SK-N-SH (cell line): Measurements from ENCODE around the gene TTC28. TPM values are rescaled to one million over a fixed set of nuclear protein-coding genes. Genes with fewer than 3 reads are reported as not detected.

Experiments
- CTCF ChIA-PET: fragments of 300-600, 350-600 bp; formaldehyde crosslinking; extraction: SDS; loops from one replicate; lab custom pipeline; 2021; lab: Yijun Ruan, JAX
- POLR2A ChIA-PET: fragments of 350-600 bp; sonication (Branson Sonifier 250); formaldehyde crosslinking; extraction: SDS; loops from one replicate; lab custom pipeline; 2020; ENCODE audit warnings: antibody characterized with exemption, inconsistent platforms; lab: Yijun Ruan, JAX
- DNase-seq: peaks from one replicate; pipeline ENCODE4 v3.0.0; 2012
- H2AFZ ChIP-seq: fragments of 200-600 bp; sonication (generic); 2 replicates; pipeline ENCODE4 v1.8.1; 2016; ENCODE audit warnings: antibody characterized with exemption, mild to moderate bottlenecking, low read depth
- H3F3A ChIP-seq: fragments of 200-600 bp; sonication (generic); replicated peaks from 2 replicates; pipeline ENCODE3; 2016; ENCODE audit warnings: antibody characterized with exemption, mild to moderate bottlenecking; ENCODE audit not compliant: insufficient read depth
- H3K27ac ChIP-seq, 2 experiments: fragments of 200-500 bp in 1 of 2; fragments of 200-600 bp in 1 of 2; sonication (Bioruptor generic) in 1 of 2; sonication (generic), shearing (Covaris generic) in 1 of 2; 2 replicates each; pipeline versions ENCODE4 v1.5.1 to v1.6.1; 2014 to 2016; ENCODE audit warnings: low read depth in 2 of 2, inconsistent platforms in 1 of 2, low read length in 1 of 2, mild to moderate bottlenecking in 1 of 2, mixed read lengths in 1 of 2
- H3K27me3 ChIP-seq: fragments of 200-600 bp; sonication (generic), shearing (Covaris generic); 2 replicates; pipeline ENCODE4 v1.6.1; 2016; ENCODE audit warnings: mixed run types; ENCODE audit not compliant: insufficient read depth
- H3K36me3 ChIP-seq, 2 experiments: fragments of 200-500 bp in 1 of 2; fragments of 200-600 bp in 1 of 2; sonication (Bioruptor generic) in 1 of 2; sonication (generic) in 1 of 2; replicated peaks in 1 of 2; 2 replicates each; pipeline versions ENCODE3 to v1.5.1; 2014 to 2016; ENCODE audit warnings: low read length in 1 of 2, mild to moderate bottlenecking in 1 of 2; ENCODE audit not compliant: insufficient read depth in 2 of 2, control insufficient read depth in 1 of 2
- H3K4me1 ChIP-seq, 2 experiments: fragments of 200-500 bp in 1 of 2; fragments of 200-600 bp in 1 of 2; sonication (Bioruptor generic) in 1 of 2; sonication (generic), shearing (Covaris generic) in 1 of 2; 2 replicates each; pipeline versions ENCODE4 v1.5.1 to v1.6.1; 2014 to 2016; ENCODE audit warnings: low read depth in 1 of 2, low read length in 1 of 2, mixed run types in 1 of 2; ENCODE audit not compliant: insufficient read depth in 2 of 2, control insufficient read depth in 1 of 2
- H3K4me2 ChIP-seq: fragments of 200-600 bp; sonication (generic), shearing (Covaris generic); 2 replicates; pipeline ENCODE4 v1.6.1; 2017; ENCODE audit warnings: mixed run types
- H3K4me3 ChIP-seq, 2 experiments: fragments of 200-500 bp in 1 of 2; fragments of 200-600 bp in 1 of 2; sonication (Bioruptor generic) in 1 of 2; sonication (generic), shearing (Covaris generic) in 1 of 2; 2 replicates each; pipeline versions ENCODE4 v1.5.1 to v1.8.1; 2014 to 2016; ENCODE audit warnings: low read depth in 2 of 2, inconsistent platforms in 1 of 2, low read length in 1 of 2, mild to moderate bottlenecking in 1 of 2, mixed read lengths in 1 of 2, moderate library complexity in 1 of 2
- H3K79me2 ChIP-seq: fragments of 200-600 bp; sonication (generic); 2 replicates; pipeline ENCODE4 v1.8.1; 2017; ENCODE audit warnings: mild to moderate bottlenecking; ENCODE audit not compliant: insufficient read depth
- H3K9ac ChIP-seq: fragments of 200-600 bp; sonication (generic); 2 replicates; pipeline ENCODE4 v1.6.1; 2017; ENCODE audit warnings: mixed run types
- H3K9me2 ChIP-seq: fragments of 200-600 bp; sonication (generic); 2 replicates; pipeline ENCODE4 v1.6.1; 2017; ENCODE audit warnings: mixed run types
- H3K9me3 ChIP-seq: fragments of 200-600 bp; sonication (generic); 2 replicates; pipeline ENCODE4 v1.6.1; 2017; ENCODE audit warnings: mixed run types, mild to moderate bottlenecking, moderate library complexity
- H4K20me1 ChIP-seq: fragments of 200-600 bp; sonication (generic); 2 replicates; pipeline ENCODE4 v1.6.1; 2017; ENCODE audit warnings: mild to moderate bottlenecking, mixed run types; ENCODE audit not compliant: insufficient read depth
- ELF1 ChIP-seq: IDR thresholded peaks from 2 replicates; pipeline ENCODE4 v1.4.0; 2012
- EP300 ChIP-seq, 2 experiments: IDR thresholded peaks; 2 replicates each; pipeline versions ENCODE4 v1.4.0 to v1.6.1; 2012; ENCODE audit warnings: borderline replicate concordance in 1 of 2, low read depth in 1 of 2, low read length in 1 of 2
- FOXJ3 ChIP-seq: sonication (generic); formaldehyde crosslinking; IDR thresholded peaks from 2 replicates; pipeline ENCODE4 v1.5.1; 2020; ENCODE audit warnings: mild to moderate bottlenecking, missing genetic modification reagents
- FOXM1 ChIP-seq: IDR thresholded peaks from 2 replicates; pipeline ENCODE4 v1.4.0; 2012; ENCODE audit warnings: low read depth, mild to moderate bottlenecking
- GABPA ChIP-seq: IDR thresholded peaks from 2 replicates; pipeline ENCODE4 v1.4.0; 2012; ENCODE audit warnings: low read depth, mild to moderate bottlenecking
- IRF3 ChIP-seq: fragments of 150-350 bp; IDR thresholded peaks from 2 replicates; pipeline ENCODE4 v1.6.1; 2016; ENCODE audit warnings: mild to moderate bottlenecking, low read depth, low read length
- MEF2A ChIP-seq: IDR thresholded peaks from 2 replicates; pipeline ENCODE4 v1.4.0; 2012; ENCODE audit warnings: low read depth, borderline replicate concordance
- NRF1 ChIP-seq: IDR thresholded peaks from 2 replicates; pipeline ENCODE4 v1.6.1; 2012; ENCODE audit warnings: low read depth, mild to moderate bottlenecking, low read length
- RXRA ChIP-seq: IDR thresholded peaks from 2 replicates; pipeline ENCODE4 v1.4.0; 2012; ENCODE audit warnings: low read depth, mild to moderate bottlenecking, borderline replicate concordance
- SIN3A ChIP-seq: IDR thresholded peaks from 2 replicates; pipeline ENCODE4 v1.6.1; 2012; ENCODE audit warnings: low read depth, mild to moderate bottlenecking, low read length, moderate library complexity, borderline replicate concordance
- SMC3 ChIP-seq: IDR thresholded peaks from 2 replicates; pipeline ENCODE4 v1.6.1; 2012; ENCODE audit warnings: low read depth, low read length, improper control_type of control experiment
- TCF12 ChIP-seq: IDR thresholded peaks from 2 replicates; pipeline ENCODE4 v1.4.0; 2012
- YY1 ChIP-seq: IDR thresholded peaks from 2 replicates; pipeline ENCODE4 v1.4.0; 2012; ENCODE audit warnings: low read depth, mild to moderate bottlenecking
- WGBS: methylation state at CpG from one replicate; pipeline ENCODE4 v1.1.6; 2017; ENCODE audit warnings: low lambda C conversion rate; 5-methylcytosine and 5-hydroxymethylcytosine counted together
- polyA plus RNA-seq, 3 experiments: library from polyadenylated mRNA; depleted of rRNA; stranded (reverse); fragments of >200 nt; gene quantifications; 2 replicates each; pipeline ENCODE4 v1.2.3, GENCODE V29; 2012
- TF ChIP-seq, protein P1 (sequence below): IDR thresholded peaks from 2 replicates; pipeline ENCODE4 v1.4.0; 2012; ENCODE audit warnings: low read depth
- TF ChIP-seq, protein P2 (sequence below): IDR thresholded peaks from 2 replicates; pipeline ENCODE4 v1.4.0; 2012; ENCODE audit warnings: low read depth, borderline replicate concordance
- TF ChIP-seq, protein P3 (sequence below): IDR thresholded peaks from 2 replicates; pipeline ENCODE4 v1.4.0; 2012; ENCODE audit warnings: low read depth, borderline replicate concordance
- TF ChIP-seq, protein P4 (sequence below): IDR thresholded peaks from 2 replicates; pipeline ENCODE4; 2012
- TF ChIP-seq, protein P5 (sequence below): IDR thresholded peaks from 2 replicates; pipeline ENCODE4 v1.6.1; 2012; ENCODE audit warnings: mild to moderate bottlenecking, low read depth, low read length, moderate library complexity

TTC28 gene
- polyA plus RNA-seq, 1 of the 3 experiments (the other 2 are of a cell fraction), result 5.9 TPM

DNA sequence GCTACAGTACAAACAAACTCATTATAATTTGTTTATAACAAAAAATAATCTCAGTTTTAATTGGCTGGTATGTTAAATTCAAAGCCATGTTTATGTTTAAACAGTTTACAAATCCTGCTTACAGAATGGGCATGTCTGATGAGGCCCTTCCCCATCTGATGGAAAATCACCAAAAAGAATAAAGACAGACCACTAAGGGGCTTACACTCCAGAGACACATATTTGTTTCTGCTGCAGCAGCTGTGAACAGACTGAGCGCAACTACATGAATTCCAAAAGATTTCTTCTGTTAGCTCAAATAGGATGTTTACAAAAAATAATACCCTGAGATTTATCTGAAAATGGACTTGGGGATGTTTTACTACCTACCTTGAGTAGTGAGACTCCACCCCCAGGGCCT, 585.9 kb downstream of the TTC28 start:
- no peak overlapping the region for H2AFZ ChIP-seq
- TF ChIP-seq YY1 (no peak), FOXM1 (no peak), SIN3A (no peak), MEF2A (no peak), FOXJ3 (CRISPR knock-in tag) (no peak), IRF3 (no peak), NRF1 (no peak), ELF1 (no peak), RXRA (no peak), TCF12 (no peak)
- TF ChIP-seq, protein P1, sequence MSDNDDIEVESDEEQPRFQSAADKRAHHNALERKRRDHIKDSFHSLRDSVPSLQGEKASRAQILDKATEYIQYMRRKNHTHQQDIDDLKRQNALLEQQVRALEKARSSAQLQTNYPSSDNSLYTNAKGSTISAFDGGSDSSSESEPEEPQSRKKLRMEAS, result no peak
- TF ChIP-seq, protein P2, sequence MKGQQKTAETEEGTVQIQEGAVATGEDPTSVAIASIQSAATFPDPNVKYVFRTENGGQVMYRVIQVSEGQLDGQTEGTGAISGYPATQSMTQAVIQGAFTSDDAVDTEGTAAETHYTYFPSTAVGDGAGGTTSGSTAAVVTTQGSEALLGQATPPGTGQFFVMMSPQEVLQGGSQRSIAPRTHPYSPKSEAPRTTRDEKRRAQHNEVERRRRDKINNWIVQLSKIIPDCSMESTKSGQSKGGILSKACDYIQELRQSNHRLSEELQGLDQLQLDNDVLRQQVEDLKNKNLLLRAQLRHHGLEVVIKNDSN, result no peak
- TF ChIP-seq, protein P3, sequence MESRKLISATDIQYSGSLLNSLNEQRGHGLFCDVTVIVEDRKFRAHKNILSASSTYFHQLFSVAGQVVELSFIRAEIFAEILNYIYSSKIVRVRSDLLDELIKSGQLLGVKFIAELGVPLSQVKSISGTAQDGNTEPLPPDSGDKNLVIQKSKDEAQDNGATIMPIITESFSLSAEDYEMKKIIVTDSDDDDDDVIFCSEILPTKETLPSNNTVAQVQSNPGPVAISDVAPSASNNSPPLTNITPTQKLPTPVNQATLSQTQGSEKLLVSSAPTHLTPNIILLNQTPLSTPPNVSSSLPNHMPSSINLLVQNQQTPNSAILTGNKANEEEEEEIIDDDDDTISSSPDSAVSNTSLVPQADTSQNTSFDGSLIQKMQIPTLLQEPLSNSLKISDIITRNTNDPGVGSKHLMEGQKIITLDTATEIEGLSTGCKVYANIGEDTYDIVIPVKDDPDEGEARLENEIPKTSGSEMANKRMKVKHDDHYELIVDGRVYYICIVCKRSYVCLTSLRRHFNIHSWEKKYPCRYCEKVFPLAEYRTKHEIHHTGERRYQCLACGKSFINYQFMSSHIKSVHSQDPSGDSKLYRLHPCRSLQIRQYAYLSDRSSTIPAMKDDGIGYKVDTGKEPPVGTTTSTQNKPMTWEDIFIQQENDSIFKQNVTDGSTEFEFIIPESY, result no peak
- H3K4me1 ChIP-seq, result peaks cover 0 to 33% of the 10 kb centered on the region in 2 experiments; a peak in 2 of 4 replicates
- H3K79me2 ChIP-seq, result no peaks in the 10 kb centered on the region
- H3K27me3 ChIP-seq, result no peaks in the 10 kb centered on the region
- ChIA-PET POLR2A (no interaction called here), CTCF (interaction anchor here (1.1 to 3.7 kb wide), 3 partner anchors 42 to 349 kb away, joined by 3 to 15 read pairs (median 7); no protein-coding TSS in a partner anchor)
- WGBS, result 100% methylated on average over 1 of the region's 1 CpG
- no peaks in the 10 kb centered on the region for H4K20me1 ChIP-seq
- H3F3A ChIP-seq, result peaks cover 5% of the 10 kb centered on the region
- no peak overlapping the region for H3K27ac ChIP-seq
- peaks cover 2 to 36% of the 10 kb centered on the region in 2 experiments for H3K36me3 ChIP-seq
- no peak overlapping the region for H3K4me3 ChIP-seq
- no peaks in the 10 kb centered on the region for H3K9me2 ChIP-seq
- no peaks in the 10 kb centered on the region for H3K9me3 ChIP-seq
- H3K9ac ChIP-seq, result no peak overlapping the region
- no peak for DNase-seq
- H3K4me2 ChIP-seq, result no peak overlapping the region

- DNase-seq, result no peak
- H3K9me3 ChIP-seq, result no peaks in the 10 kb centered on the region
- H3K4me1 ChIP-seq, result peaks cover 0 to 30% of the 10 kb centered on the region in 2 experiments; a peak in 2 of 4 replicates
- no peak overlapping the region for H3K27ac ChIP-seq
- H3K9me2 ChIP-seq, result no peaks in the 10 kb centered on the region
- no peaks in the 10 kb centered on the region for H3K27me3 ChIP-seq
- CTCF ChIA-PET, result interaction anchor here (1.2 kb wide), 1 partner anchor 11 kb away, joined by 4 read pairs; no protein-coding TSS in a partner anchor
- TF ChIP-seq GABPA (no peak), FOXJ3 (CRISPR knock-in tag) (no peak), EP300 (IDR thresholded peaks at IDR 0.05; ENCODE audit: borderline replicate concordance in 1 of 2, low read depth in 1 of 2, low read length in 1 of 2) (no peak), SMC3 (no peak)
- TF ChIP-seq, protein P4, sequence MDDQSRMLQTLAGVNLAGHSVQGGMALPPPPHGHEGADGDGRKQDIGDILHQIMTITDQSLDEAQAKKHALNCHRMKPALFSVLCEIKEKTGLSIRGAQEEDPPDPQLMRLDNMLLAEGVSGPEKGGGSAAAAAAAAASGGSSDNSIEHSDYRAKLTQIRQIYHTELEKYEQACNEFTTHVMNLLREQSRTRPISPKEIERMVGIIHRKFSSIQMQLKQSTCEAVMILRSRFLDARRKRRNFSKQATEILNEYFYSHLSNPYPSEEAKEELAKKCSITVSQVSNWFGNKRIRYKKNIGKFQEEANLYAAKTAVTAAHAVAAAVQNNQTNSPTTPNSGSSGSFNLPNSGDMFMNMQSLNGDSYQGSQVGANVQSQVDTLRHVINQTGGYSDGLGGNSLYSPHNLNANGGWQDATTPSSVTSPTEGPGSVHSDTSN, result no peak
- TF ChIP-seq, protein P5, sequence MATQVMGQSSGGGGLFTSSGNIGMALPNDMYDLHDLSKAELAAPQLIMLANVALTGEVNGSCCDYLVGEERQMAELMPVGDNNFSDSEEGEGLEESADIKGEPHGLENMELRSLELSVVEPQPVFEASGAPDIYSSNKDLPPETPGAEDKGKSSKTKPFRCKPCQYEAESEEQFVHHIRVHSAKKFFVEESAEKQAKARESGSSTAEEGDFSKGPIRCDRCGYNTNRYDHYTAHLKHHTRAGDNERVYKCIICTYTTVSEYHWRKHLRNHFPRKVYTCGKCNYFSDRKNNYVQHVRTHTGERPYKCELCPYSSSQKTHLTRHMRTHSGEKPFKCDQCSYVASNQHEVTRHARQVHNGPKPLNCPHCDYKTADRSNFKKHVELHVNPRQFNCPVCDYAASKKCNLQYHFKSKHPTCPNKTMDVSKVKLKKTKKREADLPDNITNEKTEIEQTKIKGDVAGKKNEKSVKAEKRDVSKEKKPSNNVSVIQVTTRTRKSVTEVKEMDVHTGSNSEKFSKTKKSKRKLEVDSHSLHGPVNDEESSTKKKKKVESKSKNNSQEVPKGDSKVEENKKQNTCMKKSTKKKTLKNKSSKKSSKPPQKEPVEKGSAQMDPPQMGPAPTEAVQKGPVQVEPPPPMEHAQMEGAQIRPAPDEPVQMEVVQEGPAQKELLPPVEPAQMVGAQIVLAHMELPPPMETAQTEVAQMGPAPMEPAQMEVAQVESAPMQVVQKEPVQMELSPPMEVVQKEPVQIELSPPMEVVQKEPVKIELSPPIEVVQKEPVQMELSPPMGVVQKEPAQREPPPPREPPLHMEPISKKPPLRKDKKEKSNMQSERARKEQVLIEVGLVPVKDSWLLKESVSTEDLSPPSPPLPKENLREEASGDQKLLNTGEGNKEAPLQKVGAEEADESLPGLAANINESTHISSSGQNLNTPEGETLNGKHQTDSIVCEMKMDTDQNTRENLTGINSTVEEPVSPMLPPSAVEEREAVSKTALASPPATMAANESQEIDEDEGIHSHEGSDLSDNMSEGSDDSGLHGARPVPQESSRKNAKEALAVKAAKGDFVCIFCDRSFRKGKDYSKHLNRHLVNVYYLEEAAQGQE, result no peak
- POLR2A ChIA-PET, result no interaction called here
- H3K9ac ChIP-seq, result no peak overlapping the region
- peaks cover 2 to 32% of the 10 kb centered on the region in 2 experiments for H3K36me3 ChIP-seq
- no peak overlapping the region for H3K4me3 ChIP-seq
- H2AFZ ChIP-seq, result no peak overlapping the region
- WGBS, result 93% methylated on average over 6 of the region's 6 CpGs
- no peak overlapping the region for H3K4me2 ChIP-seq
- peaks cover 5% of the 10 kb centered on the region for H3F3A ChIP-seq
- no peaks in the 10 kb centered on the region for H3K79me2 ChIP-seq
- no peaks in the 10 kb centered on the region for H4K20me1 ChIP-seq
Observed at GRCh38 chr22:28091486-28091885, 588.2 kb downstream of the TTC28 start.
